OCI-LY3 (cell line): ENCODE measurements around the gene ZNF592.

Experiments used
- CTCF ChIP-seq: fragments of 200-600, 300-600 bp; sonication (generic); IDR thresholded peaks from 2 replicates; pipeline ENCODE4 v1.5.1; 2014; ENCODE audit warnings: antibody characterized with exemption, low read length, low read depth
- EZH2phosphoT487 ChIP-seq: fragments of 200-600 bp; shearing (Covaris generic); IDR thresholded peaks from 2 replicates; pipeline ENCODE4 v1.6.1; 2018; ENCODE audit warnings: antibody characterized with exemption, mixed run types, low read depth

- TF ChIP-seq CTCF (no peak), EZH2phosphoT487 (no peak)
These were observed 85.2 kb downstream of the ZNF592 start for GRCh38 chr15:84833447-84834228.
